Pulmonary artery endothelial cell (primary cell): ENCODE results near the gene RNASEH2B. TPM values are rescaled to one million over a fixed set of nuclear protein-coding genes. Genes with fewer than 3 reads are reported as not detected.

Source experiments
- DNase-seq: peaks from one replicate; pipeline ENCODE4 v3.0.0-alpha.2; 2011; ENCODE audit warnings: low read depth, low spot score
- total RNA-seq: library from RNA; depleted of rRNA; stranded (reverse); fragments of >200 nt; gene quantifications from 2 replicates; pipeline ENCODE4 v1.2.3, GENCODE V29; 2014

Gene RNASEH2B
- total RNA-seq, 1 donor from 2014 or later: 31.9 TPM

- no peak for DNase-seq
Observed at GRCh38 chr13:50907781-50908180, 1.8 kb upstream of the RNASEH2B start.

GRCh38 chr13:50908371-50908770 is 1.2 kb upstream of the RNASEH2B start:
- DNase-seq: no peak

- DNase-seq: no peak
Observed at GRCh38 chr13:50910485-50910805, 854 bp downstream of the RNASEH2B start.

DNA sequence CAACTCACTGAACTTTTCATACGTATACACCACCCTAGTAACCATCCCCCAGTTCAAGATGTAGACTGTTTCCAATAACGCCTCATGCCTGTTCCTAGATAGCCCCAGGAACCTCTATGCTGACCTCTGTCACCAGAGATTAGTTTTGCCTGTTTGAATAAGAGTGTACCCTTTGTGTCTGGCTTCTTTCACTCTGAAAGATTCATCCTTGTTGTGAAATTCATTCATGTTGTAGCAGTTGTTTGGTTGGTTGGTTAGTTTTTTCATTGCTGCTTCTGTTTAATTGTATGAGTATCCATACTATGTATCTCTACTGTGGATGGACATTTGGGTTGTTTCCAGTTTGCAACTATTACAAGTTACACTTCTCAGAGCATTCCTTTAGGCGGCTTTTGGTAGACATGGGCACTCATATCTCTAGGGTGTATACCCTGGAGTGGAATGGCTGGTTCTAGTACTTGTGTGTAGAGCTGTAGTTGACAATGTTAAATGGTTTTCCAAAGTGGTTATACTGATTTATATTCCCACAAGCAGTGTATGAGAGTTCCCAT is 1.6 kb downstream of the RNASEH2B start:
- DNase-seq: no peak

- peak; percentile 41 for DNase-seq
Observed at GRCh38 chr13:50911937-50912795, 2.6 kb downstream of the RNASEH2B start.

DNA sequence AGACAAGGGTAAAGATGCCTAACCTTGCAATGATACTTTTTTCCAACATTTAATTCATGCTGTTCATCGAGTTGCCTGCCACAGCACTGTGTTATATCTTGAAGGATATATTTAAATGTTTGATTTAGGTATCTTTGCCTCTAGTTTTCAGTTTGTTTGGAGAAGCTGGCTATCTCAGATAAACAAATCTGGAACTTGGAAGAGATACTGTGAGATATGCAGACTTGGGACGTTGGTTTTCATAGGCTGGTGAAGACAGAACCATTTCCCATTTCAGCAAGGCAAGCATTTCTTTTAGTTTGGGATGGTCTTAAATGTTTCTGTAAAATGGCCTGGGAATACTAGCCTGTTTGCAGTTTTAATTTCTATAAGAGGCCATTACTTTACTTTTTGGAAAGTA is 3.3 kb downstream of the RNASEH2B start:
- DNase-seq: no peak

DNA sequence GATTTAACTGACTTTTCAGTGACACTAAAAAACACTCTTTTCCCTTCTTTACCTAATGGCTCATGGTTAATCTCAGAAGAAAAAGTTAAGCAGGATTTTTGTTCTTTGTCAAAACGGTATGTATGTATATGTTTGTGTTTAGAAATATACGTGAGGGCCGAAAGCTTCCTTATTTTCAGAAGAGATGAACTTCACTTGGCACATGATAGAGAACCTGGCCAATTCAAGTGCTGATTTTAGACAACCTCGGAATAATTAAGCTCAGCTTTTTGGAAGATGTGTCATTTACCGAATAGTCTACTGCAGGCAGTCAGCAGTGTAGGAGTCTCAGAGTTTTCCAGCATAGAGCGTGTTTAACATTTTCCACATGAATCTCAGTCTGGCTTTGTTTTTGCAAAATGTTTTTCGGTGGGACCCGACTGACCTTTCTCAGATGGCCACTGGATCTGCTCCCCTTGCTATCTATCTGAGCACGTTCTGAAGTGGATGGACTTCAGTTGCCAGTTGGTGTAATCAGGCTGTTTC is 4.6 kb downstream of the RNASEH2B start:
- DNase-seq: no peak

- DNase-seq: no peak
Observed at GRCh38 chr13:50914848-50915247, 5.3 kb downstream of the RNASEH2B start.

DNA sequence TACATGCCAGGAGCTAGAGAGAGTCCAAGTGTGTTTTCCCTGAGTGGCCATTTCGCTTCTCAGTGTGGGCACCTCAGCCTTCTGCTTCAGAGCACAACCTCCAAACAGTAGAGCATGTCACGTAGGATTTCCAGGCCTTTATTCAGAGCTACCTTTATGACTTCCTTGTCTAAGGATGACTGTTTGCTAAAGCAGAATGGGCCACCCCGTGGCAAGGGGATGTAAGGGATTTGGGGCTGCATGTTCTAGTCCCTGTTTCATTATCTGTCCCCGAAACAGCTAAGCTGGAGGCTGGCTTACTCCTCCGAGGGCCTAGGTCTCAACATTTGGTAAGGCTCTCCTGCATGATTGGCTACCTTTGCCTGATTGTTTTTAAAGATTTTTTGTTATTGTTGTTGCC is 6.0 kb downstream of the RNASEH2B start:
- DNase-seq: no peak

DNA sequence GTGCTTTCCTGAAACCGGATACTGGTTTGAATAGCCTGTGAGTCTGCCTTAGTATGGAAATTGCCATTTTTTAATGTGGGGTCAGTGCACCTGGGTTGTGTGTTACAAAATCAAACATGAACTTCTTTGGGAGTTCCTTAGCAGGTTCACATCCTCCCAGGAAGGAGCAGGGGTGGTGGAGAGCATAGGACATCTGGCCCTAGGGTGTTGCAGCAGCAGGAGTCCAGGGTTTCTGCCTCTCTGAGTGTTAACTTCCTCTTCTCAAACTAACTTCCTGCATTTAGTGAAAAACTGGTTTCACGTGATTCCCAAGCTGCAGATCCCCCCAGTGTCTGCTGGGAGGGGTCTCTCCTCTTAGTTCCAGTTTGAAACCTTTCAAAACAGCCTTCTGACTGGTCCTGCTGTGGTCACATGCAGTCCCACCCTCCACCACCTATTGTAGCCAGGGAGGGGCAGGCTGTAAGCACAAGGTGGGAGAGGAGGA is 7.2 kb downstream of the RNASEH2B start:
- DNase-seq: no peak

DNA sequence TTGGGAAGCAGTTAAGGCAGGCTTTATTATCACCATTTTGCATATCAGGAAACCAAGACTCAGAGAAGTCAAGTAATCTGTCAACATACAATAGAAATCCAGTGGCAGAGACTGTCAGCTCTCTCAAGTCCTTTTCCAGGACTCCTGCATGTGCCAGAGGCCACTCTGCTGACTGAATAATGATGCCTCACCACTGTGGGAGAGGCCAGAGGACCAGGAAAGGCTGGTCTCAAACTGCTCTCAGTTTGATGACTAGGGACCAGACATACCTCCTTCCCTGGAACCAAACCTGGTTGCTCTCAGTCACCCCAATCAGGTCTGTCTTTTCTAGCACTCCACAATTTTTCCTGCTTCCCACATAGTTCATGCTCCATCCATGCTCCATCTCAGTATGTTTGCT is 8.0 kb downstream of the RNASEH2B start:
- DNase-seq: no peak

DNA sequence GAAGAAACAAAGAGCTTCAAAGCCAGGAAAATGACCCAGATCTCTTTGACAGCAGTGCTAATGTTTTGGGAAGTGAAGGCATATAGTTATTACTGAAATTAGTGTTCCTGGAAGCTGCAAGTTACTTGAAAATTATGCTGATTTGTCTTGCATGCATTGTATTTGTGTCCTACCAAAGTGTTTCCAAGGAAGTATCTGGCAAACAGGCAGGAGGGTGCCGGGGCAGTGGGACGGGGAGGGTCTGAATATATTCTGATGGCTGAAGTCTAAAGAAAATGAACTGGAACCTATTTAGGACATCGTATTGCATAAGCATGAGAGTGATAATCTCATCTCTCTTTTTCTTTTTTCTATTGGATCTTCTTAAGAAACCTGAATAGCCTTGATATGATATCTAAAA is 9.0 kb downstream of the RNASEH2B start:
- no peak for DNase-seq

DNA sequence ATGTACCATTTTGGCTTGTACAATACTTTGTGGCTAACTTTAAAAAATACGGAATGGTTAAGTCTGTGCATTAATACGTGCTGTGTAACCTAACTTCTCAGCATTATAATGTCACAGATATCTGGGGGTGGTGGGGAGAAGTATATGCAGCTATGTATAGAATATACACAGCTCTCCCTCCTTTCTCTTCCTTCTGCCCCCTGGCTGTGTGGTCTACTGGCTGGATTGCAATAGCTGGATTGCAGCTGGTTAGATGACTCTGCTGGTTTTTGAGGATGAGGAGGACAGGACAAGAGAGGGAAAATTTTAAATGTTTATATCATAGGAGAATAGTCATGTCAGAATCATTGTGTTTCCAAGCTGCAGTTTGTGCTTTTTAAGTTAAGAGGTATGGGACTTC is 9.7 kb downstream of the RNASEH2B start:
- no peak for DNase-seq

DNA sequence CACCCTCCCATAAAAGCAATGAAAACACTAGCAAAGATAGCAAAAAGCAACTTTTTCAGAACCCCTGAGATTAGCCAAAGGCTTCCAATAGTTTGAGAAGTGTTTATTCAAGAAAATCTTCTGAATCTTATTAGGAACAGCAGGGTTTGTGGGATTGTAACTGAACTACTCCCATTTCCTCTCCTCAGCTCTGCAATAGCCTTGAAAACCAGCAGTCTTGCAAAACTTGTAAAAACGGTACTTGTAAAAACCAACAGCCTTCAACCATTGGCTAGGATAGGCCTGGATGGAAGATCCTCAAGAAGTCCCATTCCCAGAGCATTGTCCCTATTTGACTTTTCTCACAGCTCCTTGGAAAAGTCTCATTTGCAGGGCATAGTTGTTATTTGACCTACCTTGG is 12.1 kb downstream of the RNASEH2B start:
- no peak for DNase-seq

- no peak for DNase-seq
Observed at GRCh38 chr13:50923272-50923671, 13.7 kb downstream of the RNASEH2B start.

DNA sequence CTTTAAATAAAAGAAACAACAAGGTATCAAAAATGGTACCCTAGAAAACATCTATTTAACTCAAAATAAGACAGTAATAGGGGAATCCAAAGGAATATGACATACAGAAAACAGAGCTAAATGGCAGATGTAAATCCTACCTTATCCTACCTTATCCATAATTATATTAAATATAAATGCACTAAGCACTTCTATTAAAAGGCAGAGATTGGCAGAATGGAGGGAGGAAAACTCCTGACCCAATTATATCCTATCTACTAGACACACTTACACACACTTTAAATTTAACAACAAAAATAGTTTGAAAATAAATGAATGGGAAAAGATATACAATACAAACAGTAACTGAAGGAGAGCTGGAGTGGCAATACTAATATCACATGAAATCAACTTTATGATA is 14.4 kb downstream of the RNASEH2B start:
- DNase-seq: no peak

DNA sequence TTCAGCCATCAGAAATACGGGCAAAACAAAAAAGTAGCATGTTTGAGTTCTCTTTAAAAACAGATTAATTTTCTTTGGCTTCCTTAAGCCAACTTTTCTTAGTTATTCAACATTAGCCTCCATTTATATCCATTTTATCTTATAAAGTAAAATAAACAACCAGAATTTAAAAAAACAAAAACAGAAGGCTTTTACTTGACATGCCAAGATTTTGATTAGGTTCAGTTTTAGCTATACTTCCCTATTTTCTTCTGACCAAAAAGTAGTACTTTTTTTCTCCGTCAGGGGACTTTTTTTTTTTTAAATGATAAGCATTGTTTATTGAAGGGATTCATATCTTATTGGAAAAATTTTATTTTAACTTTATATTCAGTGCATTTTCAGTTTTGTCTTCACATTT is 18.1 kb downstream of the RNASEH2B start:
- no peak for DNase-seq

- no peak for DNase-seq
Observed at GRCh38 chr13:50928102-50928501, 18.5 kb downstream of the RNASEH2B start.

GRCh38 chr13:50928659-50929462 is 19.3 kb downstream of the RNASEH2B start:
- DNase-seq: no peak

GRCh38 chr13:50932091-50932490 is 22.5 kb downstream of the RNASEH2B start:
- no peak for DNase-seq

GRCh38 chr13:50934735-50935435 is 25.3 kb downstream of the RNASEH2B start:
- DNase-seq: no peak
